Posterior vena cava (tissue), 2 donors: Measurements from ENCODE around the gene COX6B1. TPM values are rescaled to one million over a fixed set of nuclear protein-coding genes. Genes with fewer than 3 reads are reported as not detected.

Experiments used
- DNase-seq: peaks from one replicate; pipeline ENCODE4 v3.0.0-alpha.2; 2020; ENCODE audit warnings: low spot score
- intact Hi-C, 2 donors: fragments of 100-400 bp; cut with DNase I; formaldehyde crosslinking; loops; one replicate each; pipeline versions ENCODE4 v1.14.1 to v1.14.2; 2022 to 2023
- total RNA-seq, 2 donors: library from RNA; stranded (reverse); fragmentation: NEBNext Ultra II Directional; extraction: Animal tissue kit (Norgen Biotek cat#: 25700); gene quantifications; one replicate each; pipeline ENCODE4 v1.2.1, GENCODE V29; 2021
- donor health status: DM: yes; HTN: yes; CAD: no.
- donor health status: DM: yes; HTN: yes; CAD: no.

COX6B1 gene
- total RNA-seq, 2 donors from 2014 or later: 228 to 290 TPM

DNA sequence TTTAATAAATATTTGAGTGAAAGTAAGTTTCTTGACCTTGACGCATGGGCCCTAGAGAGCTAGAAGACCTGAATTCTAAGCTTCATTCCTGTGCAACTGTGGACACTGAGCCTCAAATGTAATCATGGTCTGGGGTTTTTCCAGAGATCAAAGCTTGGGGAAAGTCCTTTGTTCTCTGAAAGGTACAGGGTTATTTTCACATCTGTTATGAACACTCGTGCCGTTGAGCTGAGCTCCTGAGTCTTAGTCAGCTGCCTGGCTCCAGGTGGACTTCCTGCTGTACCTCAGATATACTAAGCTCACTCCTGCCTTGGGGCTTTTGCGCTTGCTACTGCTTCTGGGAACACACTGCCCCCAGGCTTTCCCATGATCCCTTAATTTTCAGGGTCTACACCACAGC, 48.7 kb downstream of the COX6B1 start:
- DNase-seq: no peak
- intact Hi-C loops: no loop called here

DNA sequence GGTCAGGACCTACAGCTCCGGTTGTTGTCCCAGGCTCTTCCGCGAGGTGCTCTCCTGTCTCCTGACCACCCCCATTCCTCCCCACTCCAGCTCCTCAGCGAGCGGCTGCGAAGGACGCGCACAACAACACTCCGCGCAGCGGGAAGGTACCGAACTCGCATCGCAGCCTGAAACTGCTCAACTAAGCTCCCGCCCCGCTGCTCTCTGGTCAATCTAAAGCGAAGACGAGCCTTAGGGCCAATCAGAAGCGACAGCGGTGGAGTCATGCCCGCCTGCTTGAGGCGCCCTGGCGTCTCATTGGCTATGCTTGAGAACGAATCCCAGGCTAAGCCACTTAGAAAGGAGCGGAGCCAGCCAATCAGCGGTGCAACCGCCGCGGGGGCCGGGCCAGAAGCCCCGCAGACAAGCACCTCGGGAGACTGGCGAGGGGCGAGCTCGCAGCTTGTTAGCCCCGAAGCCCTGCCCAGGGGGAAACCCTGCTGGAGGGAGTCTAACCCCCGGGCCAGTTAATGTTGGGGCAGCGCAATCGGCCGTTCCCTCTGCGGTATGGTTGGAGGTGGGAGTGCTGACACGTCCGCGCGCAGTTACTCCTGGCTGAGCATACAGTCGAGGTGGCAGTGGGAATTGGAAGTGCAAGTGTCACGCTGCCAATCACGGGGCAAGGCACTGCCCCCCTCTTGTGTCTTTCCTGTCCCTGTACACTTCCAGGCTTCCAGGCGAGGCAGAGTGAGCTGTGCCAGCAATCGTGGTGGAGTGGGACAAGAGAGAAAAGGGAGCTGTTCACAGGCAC, 54.3 kb downstream of the COX6B1 start:
- intact Hi-C loops: no loop called here
- DNase-seq: peak; percentile 97

GRCh38 chr19:35703343-35703742, 55.2 kb downstream of the COX6B1 start:
- no peak for DNase-seq
- intact Hi-C loops: no loop called here

GRCh38 chr19:35704218-35704617, 56.1 kb downstream of the COX6B1 start, which contains the start of gene ZBTB32:
Gene ZBTB32 (plus strand): TSS chr19:35704558. CDS start chr19:35714627, 10,069 bp downstream.
- DNase-seq: no peak
- intact Hi-C loops: no loop called here

Other genes with a start within 250 kb of the COX6B1 start
- 1 to 10 TPM in 1 of 2 donors, under 1 TPM in 1; 0.95 to 1.8 TPM for gene FFAR2, start 200.1 kb upstream of the COX6B1 start, total RNA-seq
- not detected for gene KRTDAP, start 157.9 kb upstream of the COX6B1 start, total RNA-seq
- gene DMKN, start 134.7 kb upstream of the COX6B1 start, total RNA-seq: 1 to 10 TPM; 2.1 to 2.2 TPM
- gene SBSN, start 120.0 kb upstream of the COX6B1 start, total RNA-seq: not detected
- gene GAPDHS, start 114.9 kb upstream of the COX6B1 start, total RNA-seq: not detected
- 10 to 100 TPM; 52.4 to 61.1 TPM for gene TMEM147, start 102.7 kb upstream of the COX6B1 start, total RNA-seq
- not detected for gene ATP4A, start 84.7 kb upstream of the COX6B1 start, total RNA-seq
- not detected for gene PMIS2, start 62.1 kb upstream of the COX6B1 start, total RNA-seq
- 1 to 10 TPM; 7.9 to 8.3 TPM for gene HAUS5, start 35.6 kb upstream of the COX6B1 start, total RNA-seq
- gene RBM42, start 19.3 kb upstream of the COX6B1 start, total RNA-seq: 10 to 100 TPM; 61.1 to 61.3 TPM
- under 1 TPM; 0.74 to 0.81 TPM for gene ETV2, start 6.6 kb upstream of the COX6B1 start, total RNA-seq
- gene UPK1A, start 18.2 kb downstream of the COX6B1 start, total RNA-seq: under 1 TPM in 1 of 2 donors, not detected in 1; 0.19 TPM
- gene ZBTB32, start 56.2 kb downstream of the COX6B1 start, total RNA-seq: not detected
- gene KMT2B, start 69.7 kb downstream of the COX6B1 start, total RNA-seq: 10 to 100 TPM; 23.1 to 23.5 TPM
- 1 to 10 TPM; 4.3 to 9.3 TPM for gene IGFLR1, start 94.1 kb downstream of the COX6B1 start, total RNA-seq
- 10 to 100 TPM; 13.8 to 18.7 TPM for gene U2AF1L4, start 97.1 kb downstream of the COX6B1 start, total RNA-seq
- gene PSENEN, start 97.3 kb downstream of the COX6B1 start, total RNA-seq: 10 to 100 TPM; 33.6 to 37.3 TPM
- 1 to 10 TPM; 8.3 to 9.4 TPM for gene LIN37, start 100.3 kb downstream of the COX6B1 start, total RNA-seq
- 100 to 1,000 TPM; 290 to 412 TPM for gene HSPB6, start 108.7 kb downstream of the COX6B1 start, total RNA-seq
- gene PROSER3, start 109.9 kb downstream of the COX6B1 start, total RNA-seq: 10 to 100 TPM; 18.4 to 19.3 TPM
- gene ARHGAP33, start 127.2 kb downstream of the COX6B1 start, total RNA-seq: 1 to 10 TPM; 6.2 to 9.6 TPM
- not detected for gene PRODH2, start 164.5 kb downstream of the COX6B1 start, total RNA-seq
- not detected for gene NPHS1, start 204.2 kb downstream of the COX6B1 start, total RNA-seq
- not detected for gene KIRREL2, start 208.6 kb downstream of the COX6B1 start, total RNA-seq
- gene APLP1, start 220.3 kb downstream of the COX6B1 start, total RNA-seq: 1 to 10 TPM; 3.9 to 7.3 TPM